Measurements from ENCODE around the gene FAF1. TPM values are rescaled to one million over a fixed set of nuclear protein-coding genes. Genes with fewer than 3 reads are reported as not detected.

Gene FAF1
- total and polyA plus RNA-seq, 2 donors (not counting 3 experiments of a cell fraction or from before 2014, with no cell fraction given): 9.0 to 57.6 TPM

- Histone ChIP-seq H3K79me2 (ENCODE audit: control insufficient read depth, insufficient read depth, low read length) (no peaks in the 10 kb centered on the region), H3K27me3 (ENCODE audit: control insufficient read depth in 2 of 2, insufficient read depth in 2 of 2, low read length in 2 of 2) (peaks cover 86 to 100% of the 10 kb centered on the region in 2 experiments), H3K9me1 (replicated peaks; ENCODE audit: control insufficient read depth, extremely low read depth, insufficient read depth, low read length) (no peaks in the 10 kb centered on the region), H3K4me1 (ENCODE audit: control insufficient read depth, extremely low read depth, insufficient read depth, low read length) (peaks cover 3% of the 10 kb centered on the region), H3K27ac (ENCODE audit: insufficient read depth, low read depth, low read length) (no peak overlapping the region), H3K36me3 (ENCODE audit: control insufficient read depth in 2 of 2, extremely low read depth in 1 of 2, insufficient read depth in 2 of 2, low read length in 2 of 2) (no peaks in the 10 kb centered on the region), H4K20me1 (replicated peaks; ENCODE audit: control insufficient read depth, extremely low read depth, insufficient read depth, low read length) (no peaks in the 10 kb centered on the region), H3K4me2 (ENCODE audit: insufficient read depth, low read length) (peak overlapping the region; percentile 60), H3K4me3 (replicated peaks in 1 of 3; ENCODE audit: insufficient read depth in 1 of 3, low read depth in 1 of 3, low read length in 3 of 3) (no peak overlapping the region), H3K9me3 (replicated peaks; ENCODE audit: control insufficient read depth, insufficient read depth, low read length) (no peaks in the 10 kb centered on the region), H3K9ac (replicated peaks; ENCODE audit: extremely low read depth, insufficient read depth, low read length) (no peak overlapping the region), H2AFZ (ENCODE audit: low read depth, low read length) (no peak overlapping the region)
- ChIA-PET POLR2A (interaction anchor here (0.7 kb wide), 1 partner anchor 272 kb away, joined by 3 read pairs; no protein-coding TSS in a partner anchor), CTCF (interaction anchor here (0.9 to 1.3 kb wide), 4 partner anchors 10 to 181 kb away, joined by 3 to 7 read pairs (median 4); no protein-coding TSS in a partner anchor)
- DNase-seq (ENCODE audit: low read depth, low spot score) (peak; percentile 30), FAIRE-seq (no peak)
- intact Hi-C loops (cut with micrococcal nuclease) (no loop called here), dilution Hi-C loops (cut with MboI; ENCODE audit: extremely low pct_ligation_motif_present, low sequenced_read_pairs) (no loop called here)
- TF ChIP-seq POLR2A (IDR thresholded peaks at IDR 0.05; ENCODE audit: low read depth, low read length) (no peak), EZH2 (IDR thresholded peaks at IDR 0.05; ENCODE audit: borderline replicate concordance, low read depth, low read length, severe bottlenecking) (peak; percentile 56)
- no TSS peak for BruUV-seq (replicated peaks)
Measured at GRCh38 chr1:50424045-50424883, 535.8 kb downstream of the FAF1 start.

DNA sequence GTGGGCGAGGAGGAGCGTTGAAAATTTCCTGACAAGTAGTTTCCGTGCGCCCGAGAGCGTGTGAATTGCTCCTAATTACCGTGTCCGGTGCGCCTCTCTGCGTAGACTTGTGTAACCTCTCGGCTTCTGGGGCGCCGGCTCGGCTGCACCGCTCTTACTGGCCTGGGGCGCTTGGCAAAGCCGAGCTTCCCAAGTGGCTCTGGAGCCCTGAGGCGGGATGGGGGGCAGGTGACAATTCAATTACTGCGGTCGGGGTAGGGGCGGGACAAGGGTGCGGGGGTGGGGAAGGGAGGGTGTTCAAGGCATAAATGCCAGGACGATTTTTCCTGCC, 536.4 kb downstream of the FAF1 start:
- Histone ChIP-seq H3K27me3 (ENCODE audit: control insufficient read depth in 2 of 2, insufficient read depth in 2 of 2, low read length in 2 of 2) (peaks cover 84 to 100% of the 10 kb centered on the region in 2 experiments), H3K9me1 (replicated peaks; ENCODE audit: control insufficient read depth, extremely low read depth, insufficient read depth, low read length) (no peaks in the 10 kb centered on the region), H3K9ac (replicated peaks; ENCODE audit: extremely low read depth, insufficient read depth, low read length) (no peak overlapping the region), H3K4me2 (ENCODE audit: insufficient read depth, low read length) (peak overlapping the region; percentile 37), H3K4me3 (replicated peaks in 1 of 3; ENCODE audit: insufficient read depth in 1 of 3, low read depth in 1 of 3, low read length in 3 of 3) (peak overlapping the region in 1 of 3 experiments; percentile 22), H2AFZ (ENCODE audit: low read depth, low read length) (no peak overlapping the region), H4K20me1 (replicated peaks; ENCODE audit: control insufficient read depth, extremely low read depth, insufficient read depth, low read length) (no peaks in the 10 kb centered on the region), H3K27ac (ENCODE audit: insufficient read depth, low read depth, low read length) (no peak overlapping the region), H3K9me3 (replicated peaks; ENCODE audit: control insufficient read depth, insufficient read depth, low read length) (no peaks in the 10 kb centered on the region), H3K4me1 (ENCODE audit: control insufficient read depth, extremely low read depth, insufficient read depth, low read length) (peaks cover 3% of the 10 kb centered on the region), H3K79me2 (ENCODE audit: control insufficient read depth, insufficient read depth, low read length) (no peaks in the 10 kb centered on the region), H3K36me3 (ENCODE audit: control insufficient read depth in 2 of 2, extremely low read depth in 1 of 2, insufficient read depth in 2 of 2, low read length in 2 of 2) (no peaks in the 10 kb centered on the region)
- POLR2A ChIA-PET: interaction anchor here (0.7 kb wide), 1 partner anchor 273 kb away, joined by 3 read pairs; no protein-coding TSS in a partner anchor
- no TSS peak for BruUV-seq (replicated peaks)
- intact Hi-C loops (cut with micrococcal nuclease): no loop called here
- DNase-seq (ENCODE audit: low read depth, low spot score) (no peak), FAIRE-seq (no peak)
- CTCF ChIA-PET: interaction anchor here (0.9 to 1.5 kb wide), 4 partner anchors 9 to 182 kb away, joined by 3 to 7 read pairs (median 4); no protein-coding TSS in a partner anchor
- dilution Hi-C loops (cut with MboI; ENCODE audit: extremely low pct_ligation_motif_present, low sequenced_read_pairs): no loop called here
- TF ChIP-seq POLR2A (IDR thresholded peaks at IDR 0.05; ENCODE audit: low read depth, low read length): no peak
- no peak for TF ChIP-seq FOS (IDR thresholded peaks at IDR 0.05; ENCODE audit: borderline replicate concordance, insufficient read depth, low read length)
- TF ChIP-seq POLR2AphosphoS5 (IDR thresholded peaks at IDR 0.05; ENCODE audit: insufficient read depth, low read depth, low read length): no peak
- peak; percentile 84 for TF ChIP-seq EZH2 (IDR thresholded peaks at IDR 0.05; ENCODE audit: borderline replicate concordance, low read depth, low read length, severe bottlenecking)
- TF ChIP-seq JUN (IDR thresholded peaks at IDR 0.05; ENCODE audit: borderline replicate concordance, insufficient read depth, insufficient read length, low read depth): no peak
- TF ChIP-seq MYC (IDR thresholded peaks at IDR 0.05; ENCODE audit: low read depth, low read length): no peak
- TF ChIP-seq, protein P1, sequence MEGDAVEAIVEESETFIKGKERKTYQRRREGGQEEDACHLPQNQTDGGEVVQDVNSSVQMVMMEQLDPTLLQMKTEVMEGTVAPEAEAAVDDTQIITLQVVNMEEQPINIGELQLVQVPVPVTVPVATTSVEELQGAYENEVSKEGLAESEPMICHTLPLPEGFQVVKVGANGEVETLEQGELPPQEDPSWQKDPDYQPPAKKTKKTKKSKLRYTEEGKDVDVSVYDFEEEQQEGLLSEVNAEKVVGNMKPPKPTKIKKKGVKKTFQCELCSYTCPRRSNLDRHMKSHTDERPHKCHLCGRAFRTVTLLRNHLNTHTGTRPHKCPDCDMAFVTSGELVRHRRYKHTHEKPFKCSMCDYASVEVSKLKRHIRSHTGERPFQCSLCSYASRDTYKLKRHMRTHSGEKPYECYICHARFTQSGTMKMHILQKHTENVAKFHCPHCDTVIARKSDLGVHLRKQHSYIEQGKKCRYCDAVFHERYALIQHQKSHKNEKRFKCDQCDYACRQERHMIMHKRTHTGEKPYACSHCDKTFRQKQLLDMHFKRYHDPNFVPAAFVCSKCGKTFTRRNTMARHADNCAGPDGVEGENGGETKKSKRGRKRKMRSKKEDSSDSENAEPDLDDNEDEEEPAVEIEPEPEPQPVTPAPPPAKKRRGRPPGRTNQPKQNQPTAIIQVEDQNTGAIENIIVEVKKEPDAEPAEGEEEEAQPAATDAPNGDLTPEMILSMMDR (IDR thresholded peaks at IDR 0.05; ENCODE audit: extremely low read depth in 1 of 2, insufficient read depth in 1 of 2, low read depth in 1 of 2, low read length in 2 of 2): no peak
- no peak for TF ChIP-seq MAX (IDR thresholded peaks at IDR 0.05; ENCODE audit: insufficient read depth, insufficient read length)
